RKO (cell line): ENCODE results near the gene BMPR2.
"Not testable (repeated sequence)": the region's sequence is repeated elsewhere in the genome, so short reads cannot be mapped to it uniquely, and the experiment has no call there.

Experiments
- DNase-seq: peaks from one replicate; pipeline ENCODE4 v3.0.0-alpha.2; 2016; ENCODE audit warnings: low spot score

BMPR2 gene

DNA sequence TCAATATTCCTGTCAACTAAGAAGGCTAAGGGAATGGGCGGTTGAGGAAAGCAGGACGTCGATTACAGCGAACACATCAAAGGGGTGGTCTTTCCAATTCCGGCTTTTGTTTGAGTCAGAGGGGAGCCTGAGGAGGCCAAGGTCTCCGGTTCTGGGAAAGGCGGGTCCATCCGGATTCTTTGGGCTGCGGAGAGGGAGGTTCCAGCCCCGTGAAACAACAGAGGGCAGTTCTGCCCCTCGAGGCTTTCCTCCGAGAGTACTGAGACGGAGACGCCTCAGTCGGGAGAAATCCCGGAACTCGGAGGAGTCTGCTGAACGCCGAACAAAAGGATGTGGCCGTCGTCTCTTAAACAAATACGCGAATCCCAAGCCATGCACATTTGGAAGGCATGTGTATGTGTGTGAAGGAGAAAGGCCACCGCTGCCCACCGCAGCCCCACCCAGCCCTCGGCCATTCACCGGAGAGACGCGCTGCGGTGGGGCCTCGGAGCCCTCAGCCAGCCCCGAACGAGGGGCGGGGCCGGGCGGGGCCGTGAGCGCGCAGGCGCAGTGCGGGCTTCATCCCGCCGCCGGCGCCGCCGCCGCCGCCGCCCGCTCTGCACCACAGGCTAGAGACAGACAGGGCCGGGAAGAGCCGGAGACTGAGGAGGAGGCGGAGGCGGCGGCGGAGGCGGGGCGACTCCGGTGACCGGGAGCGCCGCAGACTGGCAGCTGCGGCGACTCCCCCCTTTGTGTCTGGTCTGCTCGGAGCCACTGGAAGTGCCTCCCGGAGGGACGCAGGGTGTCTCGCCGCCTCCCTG lies at the start of gene BMPR2:
TSS of gene BMPR2 (plus strand) at position 719 of the 800 bp plus-strand sequence. CDS start 1,148 bp downstream, outside the sequence.
- DNase-seq = peak; percentile 91

DNA sequence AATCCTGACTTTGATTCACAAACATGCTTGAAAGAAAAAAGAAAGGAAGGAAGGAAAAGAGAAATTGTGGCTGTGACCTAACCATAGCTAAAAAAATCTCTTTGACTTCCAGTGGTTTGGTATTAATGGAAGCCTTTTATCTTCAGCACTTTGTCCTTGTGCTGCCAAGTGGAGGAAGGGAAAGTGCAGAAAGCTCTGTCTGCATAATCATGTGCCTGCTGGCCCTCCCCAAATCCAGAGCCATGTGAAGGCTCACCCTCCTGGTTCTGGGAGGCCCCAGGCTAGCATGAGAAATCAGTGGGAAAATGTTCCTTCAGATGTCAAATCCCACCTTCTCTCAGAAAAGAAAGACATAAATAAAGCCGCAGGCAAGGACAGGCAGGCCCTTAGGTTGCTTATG lies 48.3 kb upstream of the BMPR2 start:
- DNase-seq = no peak

DNA sequence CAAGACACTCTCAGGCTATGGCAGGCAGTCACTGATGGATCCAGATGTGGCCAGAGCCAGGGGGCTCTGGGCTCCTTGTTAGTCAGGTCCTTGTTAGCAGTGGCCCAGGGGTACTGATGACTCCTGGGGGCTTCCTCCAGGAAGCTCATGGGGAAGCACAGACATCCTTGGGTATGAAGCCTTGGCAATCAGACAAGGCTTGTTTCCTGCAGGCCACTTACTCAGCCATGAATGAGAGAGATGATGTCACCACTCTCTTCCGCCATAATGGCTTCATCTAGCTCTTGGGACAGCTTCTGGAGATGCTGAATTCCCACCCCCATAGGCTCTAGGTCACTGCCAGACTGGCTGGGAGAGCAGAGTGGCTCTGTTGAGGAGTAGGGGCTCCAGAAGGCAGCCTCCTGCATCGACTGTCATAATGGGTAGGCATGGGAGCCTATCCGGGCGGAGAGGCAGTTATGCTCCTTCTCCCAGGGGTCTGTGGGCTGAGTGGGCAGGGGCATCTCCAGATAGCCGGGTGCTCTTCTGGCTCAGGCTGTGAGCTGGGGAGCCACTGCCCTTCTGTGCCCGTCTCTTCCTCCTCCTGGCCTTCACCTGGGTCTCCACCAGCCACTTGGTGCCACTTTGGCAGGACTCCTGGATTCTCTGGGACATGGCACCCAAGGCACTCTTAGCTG lies 40.2 kb upstream of the BMPR2 start:
- peak; percentile 21 for DNase-seq

DNA sequence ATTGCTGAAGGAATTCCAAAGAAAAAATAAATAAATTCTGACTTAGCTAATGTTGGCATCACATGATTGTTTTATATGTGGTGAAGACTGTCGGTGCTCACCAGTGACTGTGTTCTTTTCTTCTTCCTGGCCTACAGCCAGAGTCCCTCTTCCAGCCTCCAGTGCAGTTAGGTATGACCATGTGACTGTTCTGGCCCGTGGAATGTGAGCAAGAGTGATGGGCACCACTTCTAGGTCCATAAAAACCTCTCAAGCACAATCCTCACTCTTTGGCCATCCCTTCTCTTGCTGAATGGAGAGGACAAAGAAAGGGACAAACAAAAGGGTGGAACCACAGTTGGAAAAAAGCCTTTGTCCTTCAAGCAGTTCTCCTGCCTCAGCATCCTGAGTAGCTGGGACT lies 39.0 kb upstream of the BMPR2 start:
- no peak for DNase-seq

DNA sequence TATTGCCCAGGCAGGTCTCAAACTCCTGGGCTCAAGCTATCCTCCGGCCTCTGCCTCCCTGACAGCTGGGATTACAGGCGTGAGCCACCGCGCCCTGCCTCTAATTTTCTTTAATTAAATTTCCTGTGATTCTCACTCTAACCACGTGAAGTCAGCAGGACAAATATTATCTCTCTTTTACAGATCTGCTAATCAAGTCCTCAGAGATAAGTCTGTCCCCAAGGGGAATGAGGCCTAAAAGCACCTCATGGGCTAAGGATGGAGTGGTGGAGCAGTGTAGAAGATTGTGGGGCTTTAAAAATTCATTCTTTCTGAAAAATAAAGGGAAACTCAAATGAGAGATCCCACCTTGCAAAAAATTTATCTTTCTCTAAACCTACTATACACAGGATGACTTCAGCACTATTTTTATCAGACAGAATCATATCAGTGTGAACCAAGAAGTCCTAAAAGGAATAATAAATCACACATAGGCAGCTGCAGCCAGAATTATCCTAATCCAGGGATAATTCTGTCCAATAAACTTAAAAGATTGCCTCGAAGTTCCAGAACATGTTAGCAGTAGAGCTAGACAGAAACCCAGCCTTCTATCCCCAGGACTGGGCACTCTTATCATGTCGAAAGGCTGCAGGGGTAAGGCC lies 38.3 kb upstream of the BMPR2 start:
- DNase-seq = no peak

DNA sequence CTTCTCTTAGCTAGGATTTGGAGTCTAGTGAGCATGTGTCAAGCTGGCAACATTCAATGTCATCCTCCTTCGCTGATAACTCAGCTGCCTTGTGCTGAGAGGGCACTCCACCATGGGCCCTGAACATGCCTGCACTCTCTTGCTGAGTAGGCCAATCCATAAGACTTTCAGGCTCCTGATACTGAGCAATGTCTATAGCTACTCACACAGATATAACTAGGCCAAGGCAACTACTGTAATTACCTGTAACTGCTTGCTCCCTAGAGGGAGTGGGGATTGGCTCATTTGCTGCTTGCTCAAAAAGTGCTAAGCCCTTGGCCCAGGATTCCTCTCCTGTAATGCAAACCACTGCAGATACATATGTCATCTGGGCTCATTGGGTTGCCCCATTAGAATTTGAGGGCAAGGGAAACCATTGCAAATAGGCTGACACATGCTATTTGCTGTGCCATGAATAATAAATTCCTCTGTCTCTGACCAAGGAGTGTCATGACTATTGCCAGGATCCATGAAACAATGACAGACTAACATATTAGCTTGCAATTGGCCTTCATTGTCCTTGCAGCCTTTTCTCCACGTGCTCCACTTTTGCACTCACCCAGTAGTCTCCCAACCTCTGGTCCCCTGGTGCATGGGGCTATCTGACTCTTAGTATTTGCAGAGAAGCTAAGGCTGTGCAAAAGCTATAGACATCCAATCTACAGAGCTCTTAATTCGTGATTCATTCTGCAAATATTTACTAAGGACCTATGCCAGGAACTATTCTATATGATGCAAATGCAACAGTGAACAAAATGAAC lies 36.9 kb upstream of the BMPR2 start:
- DNase-seq = peak; percentile 46

DNA sequence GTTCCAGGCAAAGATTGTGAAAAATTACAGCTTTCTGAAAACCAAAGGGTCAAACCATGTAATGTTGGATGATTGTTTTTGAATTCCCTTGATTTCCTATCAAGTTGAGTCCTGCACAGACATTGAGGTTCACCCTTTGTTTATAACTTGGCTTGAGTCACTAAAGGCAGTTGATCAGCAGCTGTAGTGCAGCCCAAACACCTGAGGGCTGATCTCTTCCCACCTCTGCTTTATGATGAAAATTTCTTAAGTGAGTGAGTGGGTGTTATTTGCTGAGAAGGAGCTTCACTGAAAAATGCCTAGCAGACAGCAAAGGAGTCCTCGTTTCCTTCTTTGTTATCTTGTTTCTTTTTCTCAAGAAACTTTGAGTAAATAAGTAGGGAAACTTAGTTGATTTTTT lies 31.9 kb upstream of the BMPR2 start:
- no peak for DNase-seq

DNA sequence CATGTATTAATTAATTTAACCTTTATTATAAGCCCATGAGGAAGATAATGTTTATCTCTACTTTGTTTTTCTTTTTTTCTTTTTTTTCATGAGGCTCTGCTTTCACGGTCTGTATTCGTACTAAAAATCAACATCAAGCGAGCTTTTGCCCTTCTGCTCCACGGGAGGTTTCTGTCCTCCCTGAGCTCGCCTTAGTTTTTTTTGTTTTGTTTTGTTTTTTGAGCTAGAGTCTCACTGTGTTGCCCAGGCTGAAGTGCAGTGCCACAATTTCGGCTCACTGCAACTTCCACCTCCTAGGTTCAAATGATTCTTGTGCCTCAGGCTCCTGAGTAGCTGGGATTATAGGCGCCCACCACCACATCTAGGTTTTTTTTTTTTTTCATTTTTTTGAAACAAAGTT lies 29.9 kb upstream of the BMPR2 start:
- DNase-seq = no peak

DNA sequence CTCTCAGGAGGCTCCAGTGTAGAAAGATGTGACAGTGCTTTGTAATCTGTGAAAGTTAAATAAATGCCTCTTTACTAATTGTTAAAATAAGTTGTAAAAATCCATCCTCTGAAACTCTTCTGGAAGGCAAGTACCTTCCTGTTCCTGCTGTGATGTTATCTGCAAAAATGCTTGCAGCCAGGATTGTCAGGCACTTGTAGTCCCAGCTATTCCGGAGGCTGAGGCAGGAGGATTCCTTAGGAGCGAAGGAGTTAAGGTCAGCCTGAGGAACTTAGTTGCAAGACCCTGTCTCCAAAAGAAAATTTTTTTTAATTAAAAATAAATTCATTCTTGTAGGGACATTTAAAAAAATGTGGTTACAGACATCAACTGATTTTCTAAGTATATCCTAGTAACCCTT lies 22.7 kb upstream of the BMPR2 start:
- DNase-seq = no peak

DNA sequence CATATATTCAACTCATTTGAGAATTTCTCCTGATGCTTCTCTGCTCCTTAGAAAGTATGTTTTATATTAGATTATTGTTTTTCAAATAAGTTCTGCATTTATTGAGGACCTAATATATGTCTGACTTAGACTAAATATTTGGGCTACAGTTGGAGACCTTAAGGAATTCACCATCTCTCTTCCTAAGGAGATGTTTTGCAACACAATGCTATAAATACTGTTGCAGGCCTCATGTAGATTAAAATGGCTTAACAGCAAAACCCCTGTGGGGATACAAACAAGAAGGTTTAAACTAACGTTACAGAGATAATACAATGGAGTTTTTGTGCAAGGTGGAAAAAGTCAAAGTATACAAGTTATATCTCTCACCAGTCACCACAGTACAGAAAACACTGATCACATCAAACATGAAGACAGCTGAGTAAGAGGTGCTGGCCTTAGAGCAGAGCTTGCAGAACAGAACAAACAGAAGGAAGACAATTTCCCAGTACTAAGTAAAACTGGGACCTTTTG lies 20.1 kb upstream of the BMPR2 start:
- no peak for DNase-seq

DNA sequence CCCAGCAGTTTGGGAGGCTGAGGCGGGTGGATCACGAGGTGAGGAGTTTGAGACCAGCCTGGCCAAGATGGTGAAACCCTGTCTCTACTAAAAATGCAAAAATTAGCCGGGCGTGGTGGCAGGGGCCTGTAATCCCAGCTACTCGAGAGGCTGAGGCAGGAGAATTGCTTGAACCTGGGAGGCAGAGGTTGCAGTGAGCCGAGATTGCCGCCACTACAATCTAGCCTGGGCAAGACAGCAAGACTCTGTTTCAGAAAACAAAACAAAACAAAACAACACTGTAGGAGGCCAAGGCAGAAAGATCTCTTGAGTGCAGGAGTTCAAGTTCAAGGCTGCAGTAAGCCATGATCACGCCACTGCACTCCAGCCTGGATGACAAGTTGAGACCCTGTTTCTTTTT lies 17.2 kb upstream of the BMPR2 start:
- DNase-seq = not testable (repeated sequence)

DNA sequence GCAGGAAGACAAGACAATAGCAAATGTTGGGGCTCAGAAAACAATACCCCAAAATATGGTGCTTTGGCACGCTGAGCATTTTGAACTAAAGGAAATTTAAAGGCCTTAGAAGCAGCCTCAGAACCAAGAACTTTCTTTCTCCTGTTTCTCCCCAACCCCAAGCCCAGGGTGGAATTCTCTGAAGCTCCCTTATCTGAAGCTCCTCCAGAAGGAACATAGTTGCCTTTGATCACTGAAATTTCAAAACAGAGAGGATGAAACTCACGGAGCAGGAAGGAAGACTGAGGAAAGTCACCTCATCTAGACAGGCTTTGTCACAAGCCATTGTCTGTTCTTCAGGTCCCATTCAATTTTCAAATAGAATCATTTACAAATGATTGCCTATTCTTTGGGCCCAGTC lies 15.5 kb upstream of the BMPR2 start:
- no peak for DNase-seq

DNA sequence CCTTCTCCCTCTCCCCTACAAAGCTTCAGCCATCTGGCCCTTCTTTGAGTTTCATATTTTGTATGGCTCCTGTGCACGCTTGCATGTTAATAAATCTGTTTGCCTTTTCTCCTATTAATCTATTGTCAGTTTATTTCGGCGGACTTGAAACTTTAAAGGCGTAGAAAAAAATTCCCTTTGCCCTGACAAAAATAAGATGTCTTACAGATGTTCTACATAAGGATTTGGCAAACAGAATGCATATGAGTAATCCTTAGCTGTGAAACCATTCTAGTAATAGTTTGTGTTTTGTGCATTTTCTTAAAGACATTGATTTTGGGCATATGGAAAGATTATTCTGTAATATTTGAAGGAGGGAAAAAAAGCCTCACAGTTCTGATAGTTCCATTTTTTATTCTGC lies 15.0 kb upstream of the BMPR2 start:
- no peak for DNase-seq

DNA sequence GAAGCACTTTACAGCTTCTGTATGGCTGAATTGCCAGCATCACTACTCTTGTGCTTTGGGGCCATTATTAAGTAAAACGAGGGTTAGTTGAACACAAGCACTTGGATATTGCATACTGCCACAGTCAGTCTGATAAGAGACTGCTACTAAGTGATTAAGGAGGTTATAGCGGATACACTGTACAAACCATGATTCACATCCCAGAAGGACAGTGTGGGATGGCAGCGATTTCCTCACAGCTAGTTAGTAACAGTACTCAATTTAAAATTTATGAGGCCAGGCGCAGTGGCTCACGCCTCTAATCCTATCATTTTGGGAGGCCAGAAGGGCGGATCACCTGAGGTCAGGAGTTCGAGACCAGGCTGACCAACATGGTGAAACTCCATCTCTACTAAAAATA lies 2.6 kb upstream of the BMPR2 start:
- peak; percentile 23 for DNase-seq

DNA sequence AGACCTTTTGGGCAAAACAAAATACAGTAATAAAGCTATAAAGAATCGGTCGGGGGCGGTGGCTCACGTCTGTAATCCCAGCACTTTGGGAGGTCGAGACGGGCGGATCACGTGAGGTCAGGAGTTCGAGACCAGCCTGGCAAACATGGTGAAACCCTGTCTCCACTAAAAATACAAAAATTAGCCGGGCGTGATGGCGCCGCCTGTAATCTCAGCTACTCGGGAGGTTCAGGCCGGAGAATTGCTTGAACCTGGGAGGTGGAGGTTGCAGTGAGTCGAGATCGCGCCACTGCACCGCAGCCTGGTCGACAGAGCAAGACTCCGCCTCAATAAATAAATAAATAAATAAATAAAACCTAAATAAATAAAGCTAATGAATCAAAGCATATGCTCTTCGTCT lies 1.7 kb upstream of the BMPR2 start:
- not testable (repeated sequence) for DNase-seq

DNA sequence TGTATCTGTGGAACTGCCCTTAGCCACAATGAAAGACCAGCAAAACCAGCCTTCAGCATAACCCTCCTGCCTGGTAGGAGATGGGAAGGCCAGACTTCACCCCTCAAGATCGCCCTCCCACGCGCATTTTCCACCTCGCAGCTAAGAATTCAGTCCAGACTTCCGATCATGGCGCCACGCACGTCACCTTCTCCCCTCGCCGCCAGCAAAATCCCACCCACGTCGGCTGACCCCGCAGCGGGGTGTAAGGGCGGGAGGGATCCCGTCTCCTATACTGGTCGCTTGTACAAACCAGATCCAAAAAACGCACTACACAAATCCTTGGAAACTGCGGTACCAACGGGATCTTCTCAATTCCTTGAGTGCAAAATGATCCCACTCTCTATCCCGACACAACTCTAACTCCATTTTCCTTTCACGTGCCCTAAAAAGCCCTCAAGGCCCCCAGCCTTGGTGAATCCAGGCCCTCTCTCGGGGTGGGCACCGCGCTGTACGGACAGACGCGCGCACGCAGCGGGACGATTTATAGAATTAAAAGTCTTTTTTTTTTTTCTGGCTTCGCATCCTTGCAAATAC lies 1.0 kb upstream of the BMPR2 start:
- peak; percentile 57 for DNase-seq

DNA sequence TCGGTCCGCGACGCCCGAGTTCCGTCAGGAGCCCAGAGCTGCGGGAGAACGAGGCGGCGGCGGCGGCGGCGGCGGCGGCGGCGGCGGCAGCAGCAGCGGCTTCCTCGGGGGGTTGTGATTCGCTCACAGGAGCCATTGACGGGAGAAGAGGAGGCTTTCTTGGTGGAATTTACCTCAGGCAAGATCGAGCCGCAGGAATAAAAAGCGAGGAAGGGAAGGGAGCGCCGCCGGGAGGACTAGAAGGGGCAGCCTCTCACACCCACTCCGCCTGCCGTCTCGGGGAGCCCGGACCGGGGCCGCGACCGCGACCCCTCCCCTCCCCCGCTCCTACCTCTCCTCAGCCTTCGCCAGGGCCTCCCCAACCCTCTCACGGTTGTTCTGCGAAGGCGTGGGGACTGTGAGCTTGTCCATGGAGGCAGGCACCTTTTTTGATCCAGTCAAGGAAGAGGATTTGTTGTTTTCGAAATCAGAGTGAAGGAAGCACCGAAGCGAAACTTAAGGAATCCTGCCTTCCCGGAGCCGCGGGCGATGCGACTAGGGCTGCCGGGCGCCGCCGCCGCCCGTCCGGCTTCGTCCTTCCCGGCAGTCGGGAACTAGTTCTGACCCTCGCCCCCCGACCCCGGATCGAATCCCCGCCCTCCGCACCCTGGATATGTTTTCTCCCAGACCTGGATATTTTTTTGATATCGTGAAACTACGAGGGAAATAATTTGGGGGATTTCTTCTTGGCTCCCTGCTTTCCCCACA lies 506 bp downstream of the BMPR2 start:
- DNase-seq = peak; percentile 53

DNA sequence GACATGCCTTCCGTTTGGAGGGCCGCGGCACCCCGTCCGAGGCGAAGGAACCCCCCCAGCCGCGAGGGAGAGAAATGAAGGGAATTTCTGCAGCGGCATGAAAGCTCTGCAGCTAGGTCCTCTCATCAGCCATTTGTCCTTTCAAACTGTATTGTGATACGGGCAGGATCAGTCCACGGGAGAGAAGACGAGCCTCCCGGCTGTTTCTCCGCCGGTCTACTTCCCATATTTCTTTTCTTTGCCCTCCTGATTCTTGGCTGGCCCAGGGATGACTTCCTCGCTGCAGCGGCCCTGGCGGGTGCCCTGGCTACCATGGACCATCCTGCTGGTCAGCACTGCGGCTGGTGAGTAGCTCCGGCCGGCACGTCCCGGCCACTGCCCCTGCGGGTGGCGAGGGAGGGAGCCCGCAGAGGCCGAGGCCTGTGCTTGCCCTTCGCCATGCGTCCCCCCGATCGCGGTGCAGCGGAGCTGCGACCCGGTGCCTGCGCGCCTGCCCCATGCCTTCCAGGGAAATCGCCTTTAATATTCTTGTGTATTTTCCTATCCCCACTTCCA lies 1.2 kb downstream of the BMPR2 start:
- DNase-seq = peak; percentile 63

DNA sequence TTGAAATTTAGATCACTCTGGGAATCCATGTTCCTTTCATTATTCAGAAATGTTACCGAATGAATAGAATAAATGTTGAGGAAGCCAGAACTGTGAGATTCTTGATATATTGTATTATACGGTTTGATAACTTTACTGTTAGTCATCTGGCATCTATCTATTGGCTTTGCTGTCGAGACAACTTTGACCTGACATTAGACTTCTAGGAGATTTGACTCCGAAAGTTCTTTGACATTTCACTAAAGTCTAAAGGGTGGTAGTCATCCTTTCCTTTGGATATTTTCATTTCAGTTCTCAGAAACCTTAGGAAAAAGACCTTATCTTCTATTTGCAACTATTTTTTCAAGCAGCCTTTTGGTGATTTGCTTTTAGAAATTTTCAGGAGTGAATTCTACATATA lies 1.9 kb downstream of the BMPR2 start:
- DNase-seq = peak; percentile 45

DNA sequence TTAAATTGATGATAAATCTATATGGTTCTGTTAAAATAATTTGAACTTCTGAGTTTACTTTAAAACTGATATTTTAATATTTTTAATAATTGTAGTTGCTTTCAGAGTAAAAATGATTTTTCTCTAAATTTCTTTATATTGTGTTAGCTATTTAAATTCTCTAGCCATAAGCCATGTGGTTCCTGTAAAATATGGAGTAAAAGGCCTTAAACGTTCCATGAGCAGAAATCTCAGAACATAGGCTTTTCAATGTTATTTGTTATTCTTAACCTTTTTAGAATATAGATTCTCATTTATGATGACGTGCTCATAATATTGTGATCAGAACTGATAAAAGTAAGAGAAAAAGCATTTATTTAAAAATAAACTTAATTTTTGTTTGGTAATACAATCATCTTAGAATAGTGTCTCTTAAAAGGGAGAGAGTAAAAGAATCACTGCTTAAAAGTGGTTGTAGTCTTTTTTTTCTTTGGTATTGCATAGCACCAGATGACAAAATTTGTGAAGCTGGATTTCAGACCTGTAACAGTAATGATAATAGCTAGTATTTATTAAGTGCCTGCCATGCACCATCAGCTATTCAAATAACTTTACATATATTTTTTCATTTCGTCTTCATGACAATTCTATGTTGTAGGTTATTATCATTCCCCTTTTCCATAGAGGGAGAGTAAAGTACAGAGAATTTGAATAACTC lies 2.7 kb downstream of the BMPR2 start:
- peak; percentile 30 for DNase-seq
